GM12892 (cell line): ENCODE measurements around the gene NLRC5.

ENCODE experiments used
- POLR2A ChIP-seq: IDR thresholded peaks from 2 replicates; pipeline ENCODE4 v1.6.1; 2011; ENCODE audit warnings: low read depth, low read length, control low read depth
- POLR2AphosphoS5 ChIP-seq: IDR thresholded peaks from 2 replicates; pipeline ENCODE4 v1.6.1; 2011; ENCODE audit warnings: low read depth, low read length, control low read depth
- TAF1 ChIP-seq: IDR thresholded peaks from 2 replicates; pipeline ENCODE4 v1.6.1; 2011; ENCODE audit warnings: low read depth, mild to moderate bottlenecking, control low read depth, low read length, borderline replicate concordance

DNA sequence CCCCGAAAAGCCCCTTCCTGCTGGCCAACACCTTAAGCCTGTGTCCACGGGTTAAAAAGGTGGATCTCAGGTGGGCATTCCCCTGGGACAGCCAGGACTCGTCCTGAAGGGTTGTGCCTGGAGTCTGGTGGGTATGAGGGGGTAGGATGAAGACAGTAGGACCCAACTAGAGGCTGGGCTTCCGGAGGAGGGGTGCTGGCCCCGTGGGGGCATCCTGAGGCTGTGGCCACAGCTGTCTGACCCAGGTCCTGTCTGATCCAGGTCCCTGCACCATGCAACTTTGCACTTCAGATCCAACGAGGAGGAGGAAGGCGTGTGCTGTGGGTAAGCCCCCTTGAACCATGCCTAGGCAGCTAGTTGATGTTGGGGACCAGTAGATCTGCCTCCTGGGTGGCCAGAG, 65.4 kb downstream of the NLRC5 start:
- no peak for TF ChIP-seq POLR2AphosphoS5
- no peak for TF ChIP-seq TAF1
- no peak for TF ChIP-seq POLR2A
